ENCODE results near the gene PHETA1. TPM values are rescaled to one million over a fixed set of nuclear protein-coding genes. Genes with fewer than 3 reads are reported as not detected.

The PHETA1 gene
- polyA plus RNA-seq, 1 donor from 2014 or later = 25.4 TPM

DNA sequence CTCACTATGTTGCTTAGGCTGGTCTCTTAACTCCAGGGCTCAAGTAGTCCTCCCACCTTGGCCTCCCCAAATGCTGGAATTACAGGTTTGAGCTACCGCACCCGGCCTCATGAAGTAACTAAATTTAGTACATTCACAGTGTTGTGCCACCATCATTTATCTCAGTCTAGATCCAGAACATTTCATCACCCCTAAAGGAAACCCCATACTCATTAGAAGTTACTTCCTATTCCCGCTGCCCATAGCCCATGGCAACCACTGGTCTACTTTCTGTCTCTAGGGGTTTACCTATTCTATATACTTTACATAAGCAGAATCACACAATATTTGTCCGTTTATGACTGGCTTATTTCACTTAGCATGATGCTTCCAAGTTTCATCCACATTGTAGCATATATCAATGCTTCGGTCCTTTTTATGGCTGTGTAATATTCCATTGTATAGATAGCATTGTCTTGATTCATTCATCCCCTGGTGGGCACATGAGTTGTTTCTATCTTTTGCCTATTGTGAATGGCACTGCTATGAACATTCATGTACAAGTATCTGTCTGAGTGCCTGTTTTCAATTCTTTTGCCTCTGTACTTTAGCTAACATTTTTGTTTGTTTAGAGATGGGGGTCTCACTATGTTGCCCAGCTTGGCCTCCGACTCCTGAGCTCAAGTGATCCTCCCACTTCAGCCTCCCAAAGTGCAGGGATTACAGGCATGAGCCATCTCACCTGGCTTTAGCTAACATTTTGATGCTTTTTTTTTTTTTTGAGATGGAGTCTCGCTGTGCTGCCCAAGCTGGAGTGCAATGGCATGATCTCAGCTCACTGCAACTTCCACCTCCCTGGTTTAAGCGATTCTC is 26.7 kb upstream of the PHETA1 start:
- no peak overlapping the region for H3K4me3 ChIP-seq (ENCODE audit: low read length)
- H3K9me2 ChIP-seq (ENCODE audit: insufficient read depth, low read length) = no peaks in the 10 kb centered on the region
- H4K20me1 ChIP-seq (ENCODE audit: insufficient read depth) = no peaks in the 10 kb centered on the region
- H3K27me3 ChIP-seq (ENCODE audit: insufficient read depth, low read depth, low read length) = no peaks in the 10 kb centered on the region
- no peak overlapping the region for H3K9ac ChIP-seq (ENCODE audit: low read length)
- no peaks in the 10 kb centered on the region for H3F3A ChIP-seq (ENCODE audit: insufficient read depth, low read length, poor library complexity, severe bottlenecking)
- no peak overlapping the region for H3K27ac ChIP-seq (ENCODE audit: low read length)
- H2AFZ ChIP-seq (ENCODE audit: low read depth, low read length) = no peak overlapping the region
- H3K36me3 ChIP-seq (ENCODE audit: insufficient read depth, low read length) = no peaks in the 10 kb centered on the region
- H3K79me2 ChIP-seq (replicated peaks; ENCODE audit: insufficient read depth, low read length) = no peaks in the 10 kb centered on the region
- no peak overlapping the region for H3K4me2 ChIP-seq (ENCODE audit: low read length)
- no peak for TF ChIP-seq SMC3 (conservative IDR thresholded peaks at IDR 0.05; ENCODE audit: poor library complexity)
- no peak for TF ChIP-seq MXI1 (conservative IDR thresholded peaks at IDR 0.05; ENCODE audit: poor library complexity, severe bottlenecking)
- TF ChIP-seq POLR2AphosphoS5 (IDR thresholded peaks at IDR 0.05) = no peak
- TF ChIP-seq EP300 (conservative IDR thresholded peaks at IDR 0.05; ENCODE audit: poor library complexity, severe bottlenecking) = no peak
- TF ChIP-seq TAF1 (IDR thresholded peaks at IDR 0.05; ENCODE audit: low read depth) = no peak
- no peak for TF ChIP-seq EZH2 (IDR thresholded peaks at IDR 0.05; ENCODE audit: borderline replicate concordance, insufficient read depth, low read length, poor library complexity, severe bottlenecking)
- TF ChIP-seq RAD21 (conservative IDR thresholded peaks at IDR 0.05) = no peak
- TF ChIP-seq, protein P1, sequence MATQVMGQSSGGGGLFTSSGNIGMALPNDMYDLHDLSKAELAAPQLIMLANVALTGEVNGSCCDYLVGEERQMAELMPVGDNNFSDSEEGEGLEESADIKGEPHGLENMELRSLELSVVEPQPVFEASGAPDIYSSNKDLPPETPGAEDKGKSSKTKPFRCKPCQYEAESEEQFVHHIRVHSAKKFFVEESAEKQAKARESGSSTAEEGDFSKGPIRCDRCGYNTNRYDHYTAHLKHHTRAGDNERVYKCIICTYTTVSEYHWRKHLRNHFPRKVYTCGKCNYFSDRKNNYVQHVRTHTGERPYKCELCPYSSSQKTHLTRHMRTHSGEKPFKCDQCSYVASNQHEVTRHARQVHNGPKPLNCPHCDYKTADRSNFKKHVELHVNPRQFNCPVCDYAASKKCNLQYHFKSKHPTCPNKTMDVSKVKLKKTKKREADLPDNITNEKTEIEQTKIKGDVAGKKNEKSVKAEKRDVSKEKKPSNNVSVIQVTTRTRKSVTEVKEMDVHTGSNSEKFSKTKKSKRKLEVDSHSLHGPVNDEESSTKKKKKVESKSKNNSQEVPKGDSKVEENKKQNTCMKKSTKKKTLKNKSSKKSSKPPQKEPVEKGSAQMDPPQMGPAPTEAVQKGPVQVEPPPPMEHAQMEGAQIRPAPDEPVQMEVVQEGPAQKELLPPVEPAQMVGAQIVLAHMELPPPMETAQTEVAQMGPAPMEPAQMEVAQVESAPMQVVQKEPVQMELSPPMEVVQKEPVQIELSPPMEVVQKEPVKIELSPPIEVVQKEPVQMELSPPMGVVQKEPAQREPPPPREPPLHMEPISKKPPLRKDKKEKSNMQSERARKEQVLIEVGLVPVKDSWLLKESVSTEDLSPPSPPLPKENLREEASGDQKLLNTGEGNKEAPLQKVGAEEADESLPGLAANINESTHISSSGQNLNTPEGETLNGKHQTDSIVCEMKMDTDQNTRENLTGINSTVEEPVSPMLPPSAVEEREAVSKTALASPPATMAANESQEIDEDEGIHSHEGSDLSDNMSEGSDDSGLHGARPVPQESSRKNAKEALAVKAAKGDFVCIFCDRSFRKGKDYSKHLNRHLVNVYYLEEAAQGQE (IDR thresholded peaks at IDR 0.05; ENCODE audit: borderline replicate concordance) = no peak
- TF ChIP-seq CTCF (IDR thresholded peaks at IDR 0.05; ENCODE audit: poor library complexity, severe bottlenecking) = no peak
- H3K9me3 ChIP-seq (ENCODE audit: low read length) = no peaks in the 10 kb centered on the region

- Histone ChIP-seq H3K27ac (ENCODE audit: low read length) (no peak overlapping the region), H3K4me2 (ENCODE audit: low read length) (no peak overlapping the region), H2AFZ (ENCODE audit: low read depth, low read length) (no peak overlapping the region), H3K36me3 (ENCODE audit: insufficient read depth, low read length) (no peaks in the 10 kb centered on the region), H3K79me2 (replicated peaks; ENCODE audit: insufficient read depth, low read length) (no peaks in the 10 kb centered on the region), H4K20me1 (ENCODE audit: insufficient read depth) (no peaks in the 10 kb centered on the region), H3F3A (ENCODE audit: insufficient read depth, low read length, poor library complexity, severe bottlenecking) (no peaks in the 10 kb centered on the region), H3K4me3 (ENCODE audit: low read length) (no peak overlapping the region), H3K27me3 (ENCODE audit: insufficient read depth, low read depth, low read length) (no peaks in the 10 kb centered on the region), H3K9ac (ENCODE audit: low read length) (no peak overlapping the region), H3K9me3 (ENCODE audit: low read length) (no peaks in the 10 kb centered on the region), H3K9me2 (ENCODE audit: insufficient read depth, low read length) (no peaks in the 10 kb centered on the region)
- TF ChIP-seq, protein P1 (IDR thresholded peaks at IDR 0.05; ENCODE audit: borderline replicate concordance) = no peak
- TF ChIP-seq POLR2AphosphoS5 (IDR thresholded peaks at IDR 0.05) (no peak), EZH2 (IDR thresholded peaks at IDR 0.05; ENCODE audit: borderline replicate concordance, insufficient read depth, low read length, poor library complexity, severe bottlenecking) (no peak), EP300 (conservative IDR thresholded peaks at IDR 0.05; ENCODE audit: poor library complexity, severe bottlenecking) (no peak), MXI1 (conservative IDR thresholded peaks at IDR 0.05; ENCODE audit: poor library complexity, severe bottlenecking) (no peak)
Measured at GRCh38 chr12:111394480-111394879, 25.6 kb upstream of the PHETA1 start.
